ENCODE results near the gene RIBC2. TPM values are rescaled to one million over a fixed set of nuclear protein-coding genes. Genes with fewer than 3 reads are reported as not detected.

The RIBC2 gene
- total RNA-seq, 3 donors from 2014 or later (not counting 1 experiment from before 2014, with no cell fraction given) = 0.38 to 0.86 TPM; not detected in 1

DNA sequence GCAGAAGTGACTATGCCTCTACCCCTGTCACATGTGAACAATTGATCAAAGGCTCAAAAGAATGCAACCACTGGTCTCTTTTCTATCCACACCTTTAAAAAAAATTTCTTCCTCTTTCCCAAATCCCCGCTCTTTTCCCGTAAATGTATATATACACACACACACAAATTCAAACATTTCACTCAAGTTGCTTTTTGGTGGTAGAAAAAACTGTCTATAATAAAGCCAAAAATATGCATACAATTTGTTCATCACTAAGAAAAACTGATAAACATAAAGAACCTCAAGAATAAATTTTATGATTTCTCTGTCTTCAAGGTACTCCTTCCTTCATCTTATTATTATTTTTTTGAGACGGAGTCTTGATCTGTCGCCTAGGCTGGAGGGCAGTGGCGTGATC is 5.7 kb upstream of the RIBC2 start:
- Mint-ChIP-seq H3K27me3 (ENCODE audit: low read depth in 2 of 2) (no peaks in the 10 kb centered on the region), H3K27ac (no peak overlapping the region), H3K36me3 (no peaks in the 10 kb centered on the region), H3K9me3 (no peaks in the 10 kb centered on the region), H3K4me3 (no peak overlapping the region), H3K4me1 (peaks cover 0 to 4% of the 10 kb centered on the region in 2 donors)
- intact Hi-C loops (cut with micrococcal nuclease) = no loop called here
- DNase-seq (no peak), ATAC-seq (no peak)
- Histone ChIP-seq H3K36me3 (ENCODE audit: control insufficient read depth, insufficient read depth, low read length) (no peaks in the 10 kb centered on the region), H3K9me3 (ENCODE audit: control insufficient read depth, insufficient read depth, low read length) (no peaks in the 10 kb centered on the region), H3K27ac (ENCODE audit: low read length) (no peak overlapping the region), H3K4me1 (ENCODE audit: control insufficient read depth, insufficient read depth, low read length) (peaks cover 3% of the 10 kb centered on the region), H3K4me3 (ENCODE audit: low read length) (no peak overlapping the region), H3K27me3 (ENCODE audit: control insufficient read depth, insufficient read depth, low read length) (no peaks in the 10 kb centered on the region)
- TF ChIP-seq, protein P1, sequence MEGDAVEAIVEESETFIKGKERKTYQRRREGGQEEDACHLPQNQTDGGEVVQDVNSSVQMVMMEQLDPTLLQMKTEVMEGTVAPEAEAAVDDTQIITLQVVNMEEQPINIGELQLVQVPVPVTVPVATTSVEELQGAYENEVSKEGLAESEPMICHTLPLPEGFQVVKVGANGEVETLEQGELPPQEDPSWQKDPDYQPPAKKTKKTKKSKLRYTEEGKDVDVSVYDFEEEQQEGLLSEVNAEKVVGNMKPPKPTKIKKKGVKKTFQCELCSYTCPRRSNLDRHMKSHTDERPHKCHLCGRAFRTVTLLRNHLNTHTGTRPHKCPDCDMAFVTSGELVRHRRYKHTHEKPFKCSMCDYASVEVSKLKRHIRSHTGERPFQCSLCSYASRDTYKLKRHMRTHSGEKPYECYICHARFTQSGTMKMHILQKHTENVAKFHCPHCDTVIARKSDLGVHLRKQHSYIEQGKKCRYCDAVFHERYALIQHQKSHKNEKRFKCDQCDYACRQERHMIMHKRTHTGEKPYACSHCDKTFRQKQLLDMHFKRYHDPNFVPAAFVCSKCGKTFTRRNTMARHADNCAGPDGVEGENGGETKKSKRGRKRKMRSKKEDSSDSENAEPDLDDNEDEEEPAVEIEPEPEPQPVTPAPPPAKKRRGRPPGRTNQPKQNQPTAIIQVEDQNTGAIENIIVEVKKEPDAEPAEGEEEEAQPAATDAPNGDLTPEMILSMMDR (IDR thresholded peaks at IDR 0.05) = no peak
- 94% methylated on average over 4 of the region's 5 CpGs for WGBS (ENCODE audit: insufficient coverage)

GRCh38 chr22:45413013-45413367 is 503 bp upstream of the RIBC2 start:
- DNase-seq (no peak), ATAC-seq (peak in 1 of 3 donors; percentile 3)
- no peaks in the 10 kb centered on the region for H3K36me3 ChIP-seq (ENCODE audit: control insufficient read depth, insufficient read depth, low read length)
- no peak overlapping the region for H3K27ac ChIP-seq (ENCODE audit: low read length)
- no peaks in the 10 kb centered on the region for H3K9me3 ChIP-seq (ENCODE audit: control insufficient read depth, insufficient read depth, low read length)
- peak overlapping the region; percentile 63 for H3K4me3 ChIP-seq (ENCODE audit: low read length)
- WGBS (ENCODE audit: insufficient coverage) = 88% methylated on average over 27 of the region's 27 CpGs
- no peaks in the 10 kb centered on the region for H3K27me3 ChIP-seq (ENCODE audit: control insufficient read depth, insufficient read depth, low read length)
- no peaks in the 10 kb centered on the region for H3K27me3 Mint-ChIP-seq (ENCODE audit: low read depth in 2 of 2)
- intact Hi-C loops (cut with micrococcal nuclease) = no loop called here
- H3K27ac Mint-ChIP-seq = peak overlapping the region in 1 of 2 donors; percentile 88
- H3K4me1 Mint-ChIP-seq = peaks cover 5 to 12% of the 10 kb centered on the region in 2 donors
- H3K9me3 Mint-ChIP-seq = no peaks in the 10 kb centered on the region
- H3K4me3 Mint-ChIP-seq = peak overlapping the region; percentile 74
- TF ChIP-seq, protein P1 (IDR thresholded peaks at IDR 0.05) = no peak
- H3K36me3 Mint-ChIP-seq = no peaks in the 10 kb centered on the region
- H3K4me1 ChIP-seq (ENCODE audit: control insufficient read depth, insufficient read depth, low read length) = peaks cover 15% of the 10 kb centered on the region

- H3K27me3 Mint-ChIP-seq (ENCODE audit: low read depth in 2 of 2) = no peaks in the 10 kb centered on the region
- TF ChIP-seq, protein P1 (IDR thresholded peaks at IDR 0.05) = no peak
- ATAC-seq = no peak
- no peaks in the 10 kb centered on the region for H3K9me3 Mint-ChIP-seq
- H3K4me3 ChIP-seq (ENCODE audit: low read length) = no peak overlapping the region
- 96% methylated on average over 16 of the region's 16 CpGs for WGBS (ENCODE audit: insufficient coverage)
- H3K27ac ChIP-seq (ENCODE audit: low read length) = no peak overlapping the region
- intact Hi-C loops (cut with micrococcal nuclease) = no loop called here
- H3K4me1 Mint-ChIP-seq = peaks cover 5 to 8% of the 10 kb centered on the region in 2 donors
- peaks cover 16% of the 10 kb centered on the region for H3K4me1 ChIP-seq (ENCODE audit: control insufficient read depth, insufficient read depth, low read length)
- H3K36me3 ChIP-seq (ENCODE audit: control insufficient read depth, insufficient read depth, low read length) = no peaks in the 10 kb centered on the region
- H3K27me3 ChIP-seq (ENCODE audit: control insufficient read depth, insufficient read depth, low read length) = no peaks in the 10 kb centered on the region
- no peaks in the 10 kb centered on the region for H3K9me3 ChIP-seq (ENCODE audit: control insufficient read depth, insufficient read depth, low read length)
- H3K4me3 Mint-ChIP-seq = no peak overlapping the region
- DNase-seq = no peak
- H3K36me3 Mint-ChIP-seq = no peaks in the 10 kb centered on the region
- no peak overlapping the region for H3K27ac Mint-ChIP-seq
Measured at GRCh38 chr22:45418056-45418769, 4.7 kb downstream of the RIBC2 start.

DNA sequence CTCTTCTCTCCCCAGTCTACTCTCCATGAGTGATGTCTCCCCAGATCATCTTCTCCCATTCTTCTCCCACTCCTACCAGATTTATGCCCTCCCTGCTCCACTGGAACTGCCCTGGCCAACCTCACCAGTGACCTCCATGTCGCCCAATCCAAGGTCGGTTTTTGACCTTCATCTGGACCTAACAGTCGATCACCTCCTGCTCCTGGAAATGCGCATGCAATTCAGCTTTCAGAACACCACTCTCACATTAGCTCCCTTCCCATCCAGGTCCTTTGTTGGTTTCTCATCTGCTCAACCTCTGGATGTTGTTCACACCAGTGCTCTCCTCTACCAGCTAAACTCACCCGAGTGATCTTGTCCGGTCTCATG is 5.3 kb downstream of the RIBC2 start:
- DNase-seq (no peak), ATAC-seq (no peak)
- Histone ChIP-seq H3K27ac (ENCODE audit: low read length) (no peak overlapping the region), H3K4me1 (ENCODE audit: control insufficient read depth, insufficient read depth, low read length) (peaks cover 16% of the 10 kb centered on the region), H3K36me3 (ENCODE audit: control insufficient read depth, insufficient read depth, low read length) (no peaks in the 10 kb centered on the region), H3K27me3 (ENCODE audit: control insufficient read depth, insufficient read depth, low read length) (no peaks in the 10 kb centered on the region), H3K9me3 (ENCODE audit: control insufficient read depth, insufficient read depth, low read length) (no peaks in the 10 kb centered on the region), H3K4me3 (ENCODE audit: low read length) (no peak overlapping the region)
- intact Hi-C loops (cut with micrococcal nuclease) = no loop called here
- H3K36me3 Mint-ChIP-seq = no peaks in the 10 kb centered on the region
- no peak overlapping the region for H3K4me3 Mint-ChIP-seq
- H3K27me3 Mint-ChIP-seq (ENCODE audit: low read depth in 2 of 2) = no peaks in the 10 kb centered on the region
- H3K9me3 Mint-ChIP-seq = no peaks in the 10 kb centered on the region
- no peak overlapping the region for H3K27ac Mint-ChIP-seq
- H3K4me1 Mint-ChIP-seq = peaks cover 2 to 3% of the 10 kb centered on the region in 2 donors
- WGBS (ENCODE audit: insufficient coverage) = 96% methylated on average over 6 of the region's 6 CpGs
- TF ChIP-seq, protein P1 (IDR thresholded peaks at IDR 0.05) = no peak
